HG02642 (cell line): Measurements from ENCODE around the gene TAS1R1.
A peak's percentile ranks its signal among the peaks of the same experiment; 100 is the strongest.

ENCODE experiments used
- ATAC-seq: cut with Tn5 transposase; IDR thresholded peaks from one replicate; pipeline ENCODE4 v1.9.1; 2021; ENCODE audit warnings: mild to moderate bottlenecking; ENCODE audit not compliant: unreplicated experiment, poor library complexity

The TAS1R1 gene

GRCh38 chr1:6570100-6570499 lies 15.0 kb downstream of the TAS1R1 start:
- no peak for ATAC-seq

GRCh38 chr1:6570987-6571386 lies 15.9 kb downstream of the TAS1R1 start:
- no peak for ATAC-seq

- ATAC-seq: no peak
These were observed 17.7 kb downstream of the TAS1R1 start for GRCh38 chr1:6572653-6573383.

GRCh38 chr1:6574025-6574620 lies 19.0 kb downstream of the TAS1R1 start:
- ATAC-seq: no peak

GRCh38 chr1:6574818-6575217 lies 19.7 kb downstream of the TAS1R1 start:
- no peak for ATAC-seq

GRCh38 chr1:6577831-6578525 lies 22.9 kb downstream of the TAS1R1 start:
- ATAC-seq: no peak

- no peak for ATAC-seq
These were observed 23.7 kb downstream of the TAS1R1 start for GRCh38 chr1:6578624-6579373.

GRCh38 chr1:6579374-6580118 lies 24.4 kb downstream of the TAS1R1 start, which contains the start of gene ZBTB48:
Gene ZBTB48 (plus strand): TSS chr1:6579994. CDS start chr1:6580610, 616 bp downstream.
- ATAC-seq: peak; percentile 96

- no peak for ATAC-seq
These were observed 25.0 kb downstream of the TAS1R1 start for GRCh38 chr1:6580119-6580592.

- no peak for ATAC-seq
These were observed 25.7 kb downstream of the TAS1R1 start for GRCh38 chr1:6580593-6581409.

GRCh38 chr1:6581561-6582305 lies 26.6 kb downstream of the TAS1R1 start:
- ATAC-seq: no peak

GRCh38 chr1:6582370-6582769 lies 27.3 kb downstream of the TAS1R1 start:
- no peak for ATAC-seq

- no peak for ATAC-seq
These were observed 29.3 kb downstream of the TAS1R1 start for GRCh38 chr1:6584126-6585080.

- no peak for ATAC-seq
These were observed 30.1 kb downstream of the TAS1R1 start for GRCh38 chr1:6585081-6585722.

- ATAC-seq: no peak
These were observed 30.7 kb downstream of the TAS1R1 start for GRCh38 chr1:6585841-6586240.

- no peak for ATAC-seq
These were observed 31.3 kb downstream of the TAS1R1 start for GRCh38 chr1:6586404-6586816.
